Gastroesophageal sphincter (tissue), 3 donors: ENCODE data around the gene ZC2HC1B.

Experiments
- CTCF ChIP-seq, 4 experiments: fragments of 200-600 bp in 2 of 4; fragments of 450-650 bp in 2 of 4; sonication (generic) in 1 of 4; IDR thresholded peaks; one replicate each; pipeline ENCODE4 v1.5.1; 2017 to 2019; ENCODE audit warnings: antibody characterized with exemption in 4 of 4, mild to moderate bottlenecking in 2 of 4, moderate library complexity in 2 of 4
- EP300 ChIP-seq: sonication (generic); formaldehyde crosslinking; IDR thresholded peaks from one replicate; pipeline ENCODE4 v1.6.1; 2017; ENCODE audit warnings: antibody characterized with exemption, mild to moderate bottlenecking
- POLR2A ChIP-seq, 2 donors: fragments of 450-650 bp; IDR thresholded peaks; one replicate each; pipeline ENCODE4 v1.6.1; 2017; ENCODE audit warnings: antibody characterized with exemption in 2 of 2, mild to moderate bottlenecking in 2 of 2, moderate library complexity in 1 of 2

GRCh38 chr6:143863771-143864170 lies 503 bp upstream of the ZC2HC1B start:
- TF ChIP-seq CTCF (IDR thresholded peaks at IDR 0.05) (no peak), EP300 (no peak), POLR2A (IDR thresholded peaks at IDR 0.05) (no peak)
